GM23338 (cell line): ENCODE data around the gene LGALS3. TPM values are rescaled to one million over a fixed set of nuclear protein-coding genes. Genes with fewer than 3 reads are reported as not detected.

Experiments
- ATAC-seq: fragments of 200-7000 bp; cut with Tn5 transposase; 3 replicates; pipeline ENCODE4 v1.9.1; 2020
- DNase-seq: peaks from one replicate; pipeline ENCODE4 v3.0.0-alpha.2; 2015; ENCODE audit warnings: low spot score
- H2AFZ ChIP-seq: fragments of 200-600 bp; sonication (generic); 2 replicates; pipeline ENCODE4 v1.8.0; 2016; ENCODE audit warnings: antibody characterized with exemption, mild to moderate bottlenecking, moderate library complexity
- H3F3A ChIP-seq: fragments of 200-600 bp; sonication (generic); replicated peaks from 2 replicates; pipeline ENCODE4 v1.8.0; 2017; ENCODE audit warnings: antibody characterized with exemption, mixed run types, low read depth
- H3K27ac ChIP-seq: fragments of 200-600 bp; sonication (generic); 2 replicates; pipeline ENCODE4 v1.6.1; 2016; ENCODE audit warnings: low read depth
- H3K27me3 ChIP-seq: fragments of 200-600 bp; sonication (generic); 2 replicates; pipeline ENCODE4 v1.8.0; 2016; ENCODE audit warnings: mild to moderate bottlenecking, mixed run types, moderate library complexity; ENCODE audit not compliant: insufficient read depth
- H3K36me3 ChIP-seq: fragments of 200-600 bp; sonication (generic); 2 replicates; pipeline ENCODE4 v1.8.0; 2016; ENCODE audit warnings: mild to moderate bottlenecking; ENCODE audit not compliant: insufficient read depth
- H3K4me1 ChIP-seq: fragments of 200-600 bp; sonication (generic); 2 replicates; pipeline ENCODE4 v1.8.0; 2016; ENCODE audit warnings: mild to moderate bottlenecking, moderate library complexity; ENCODE audit not compliant: insufficient read depth
- H3K4me2 ChIP-seq: fragments of 200-600 bp; sonication (generic); 2 replicates; pipeline ENCODE4 v1.7.1; 2017; ENCODE audit warnings: mixed run types
- H3K4me3 ChIP-seq: fragments of 200-600 bp; sonication (generic); 2 replicates; pipeline ENCODE4 v1.6.1; 2016; ENCODE audit warnings: mixed run types
- H3K79me2 ChIP-seq: fragments of 200-600 bp; sonication (generic); replicated peaks from 2 replicates; pipeline ENCODE4 v1.8.0; 2017; ENCODE audit warnings: mild to moderate bottlenecking; ENCODE audit not compliant: insufficient read depth
- H3K9me2 ChIP-seq: fragments of 200-600 bp; sonication (generic); 2 replicates; pipeline ENCODE4 v1.8.0; 2017; ENCODE audit not compliant: insufficient read depth
- H4K20me1 ChIP-seq: fragments of 200-600 bp; sonication (generic); replicated peaks from 2 replicates; pipeline ENCODE4 v1.8.0; 2017; ENCODE audit warnings: mild to moderate bottlenecking; ENCODE audit not compliant: insufficient read depth
- H3K27ac Mint-ChIP-seq: 2 replicates; pipeline ENCODE4 v1.8.0; 2020; ENCODE audit warnings: inconsistent platforms, mild to moderate bottlenecking, moderate library complexity, mixed read lengths
- H3K27me3 Mint-ChIP-seq: 3 replicates; pipeline ENCODE4 v1.8.0; 2022; ENCODE audit warnings: low read depth, mild to moderate bottlenecking, moderate library complexity, mixed read lengths, inconsistent platforms; ENCODE audit not compliant: insufficient read depth, poor library complexity
- H3K36me3 Mint-ChIP-seq: 3 replicates; pipeline ENCODE4 v1.8.0; 2021; ENCODE audit warnings: low read depth, mild to moderate bottlenecking, inconsistent platforms, moderate library complexity, mixed read lengths
- H3K4me1 Mint-ChIP-seq: 3 replicates; pipeline ENCODE4 v1.8.0; 2020; ENCODE audit warnings: mild to moderate bottlenecking, inconsistent platforms, mixed read lengths
- H3K4me3 Mint-ChIP-seq: 3 replicates; pipeline ENCODE4 v1.8.0; 2021; ENCODE audit warnings: moderate library complexity, mild to moderate bottlenecking, inconsistent platforms, mixed read lengths
- H3K9me3 Mint-ChIP-seq: 3 replicates; pipeline ENCODE4 v1.8.0; 2020; ENCODE audit warnings: moderate library complexity, mild to moderate bottlenecking, inconsistent platforms, mixed read lengths
- CTCF ChIP-seq, 2 experiments: fragments of 200-600 bp in 1 of 2; sonication (generic) in 1 of 2; conservative IDR thresholded peaks; 2 replicates each; pipeline versions ENCODE4 v1.5.1 to v1.6.1; 2016 to 2017; ENCODE audit warnings: antibody characterized with exemption in 2 of 2, low read depth in 2 of 2, mild to moderate bottlenecking in 2 of 2, moderate library complexity in 1 of 2
- EZH2 ChIP-seq: fragments of 200-600 bp; sonication (generic); IDR thresholded peaks from one replicate; pipeline ENCODE4 v1.8.0; 2017; ENCODE audit warnings: antibody characterized with exemption, mild to moderate bottlenecking, low read depth; ENCODE audit not compliant: unreplicated experiment
- EZH2phosphoT487 ChIP-seq: fragments of 200-600 bp; sonication (generic); IDR thresholded peaks from one replicate; pipeline ENCODE4 v1.8.1; 2018; ENCODE audit warnings: antibody characterized with exemption; ENCODE audit not compliant: unreplicated experiment
- JUNB ChIP-seq: IDR thresholded peaks from one replicate; pipeline ENCODE4 v1.6.1; 2016; ENCODE audit warnings: antibody characterized with exemption; ENCODE audit not compliant: unreplicated experiment
- NANOG ChIP-seq: IDR thresholded peaks from 2 replicates; pipeline ENCODE4 v1.6.1; 2016; ENCODE audit warnings: antibody characterized with exemption, borderline replicate concordance
- REST ChIP-seq: IDR thresholded peaks from one replicate; pipeline ENCODE4 v1.6.1; 2018; ENCODE audit warnings: antibody characterized with exemption; ENCODE audit not compliant: unreplicated experiment
- ZNF114 ChIP-seq: fragments of 250-450 bp; sonication (Bioruptor Pico); IDR thresholded peaks from 2 replicates; pipeline ENCODE4 v1.5.0; 2020; ENCODE audit warnings: mild to moderate bottlenecking, moderate library complexity
- ZNF331 ChIP-seq: fragments of 250-450 bp; sonication (Bioruptor Pico); IDR thresholded peaks from 2 replicates; pipeline ENCODE4 v1.5.0; 2020; ENCODE audit warnings: low read depth, mild to moderate bottlenecking, moderate library complexity
- ZNF462 ChIP-seq: fragments of 250-450 bp; sonication (Bioruptor Pico); IDR thresholded peaks from 2 replicates; pipeline ENCODE4 v1.5.0; 2020; ENCODE audit warnings: mild to moderate bottlenecking, moderate library complexity
- polyA plus RNA-seq: library from polyadenylated mRNA; unstranded; fragments of >200 nt; fragmentation: Nextera tagmentation; extraction: Ambion mirVana; gene quantifications from 2 replicates; pipeline ENCODE4 v1.2.1, GENCODE V29; 2016
- total RNA-seq: library from RNA; depleted of rRNA; stranded (reverse); fragments of >200 nt; shearing (Covaris generic); gene quantifications from 2 replicates; pipeline ENCODE4 v1.2.3, GENCODE V29; 2014

The LGALS3 gene
- total and polyA plus RNA-seq, 2 experiments from 2014 or later = 7.2 to 10.9 TPM

GRCh38 chr14:55116246-55117030 lies 12.6 kb upstream of the LGALS3 start (continued):
- no peak for TF ChIP-seq CTCF (conservative IDR thresholded peaks at IDR 0.05; ENCODE audit: low read depth in 2 of 2)
- TF ChIP-seq EZH2phosphoT487 = no peak
- no peak for TF ChIP-seq JUNB
- TF ChIP-seq ZNF114 (CRISPR knock-in tag) = no peak
- TF ChIP-seq NANOG = no peak

GRCh38 chr14:55117803-55118441 lies 11.1 kb upstream of the LGALS3 start:
- Histone ChIP-seq H3K27me3 (no peaks in the 10 kb centered on the region), H2AFZ (peak overlapping the region; percentile 69; the same call in 1 of the 2 replicates), H3K79me2 (no peaks in the 10 kb centered on the region), H3K4me2 (no peak overlapping the region), H3K4me3 (no peak overlapping the region), H3K27ac (no peak overlapping the region), H3K4me1 (no peaks in the 10 kb centered on the region), H4K20me1 (no peaks in the 10 kb centered on the region), H3K36me3 (no peaks in the 10 kb centered on the region), H3F3A (no peaks in the 10 kb centered on the region), H3K9me2 (no peaks in the 10 kb centered on the region)
- ATAC-seq = no peak
- H3K4me3 Mint-ChIP-seq = no peak overlapping the region
- H3K36me3 Mint-ChIP-seq = no peaks in the 10 kb centered on the region
- no peak for DNase-seq
- no peaks in the 10 kb centered on the region for H3K9me3 Mint-ChIP-seq
- H3K27me3 Mint-ChIP-seq = peaks cover 7% of the 10 kb centered on the region
- H3K27ac Mint-ChIP-seq = no peak overlapping the region
- peaks cover 13% of the 10 kb centered on the region for H3K4me1 Mint-ChIP-seq
- TF ChIP-seq CTCF (conservative IDR thresholded peaks at IDR 0.05; ENCODE audit: low read depth in 2 of 2) (no peak), REST (no peak), EZH2phosphoT487 (no peak), EZH2 (no peak), ZNF331 (no peak), ZNF462 (no peak)
